ENCODE measurements around the gene CTBP2.
A peak's percentile ranks its signal among the peaks of the same experiment; 100 is the strongest.

The CTBP2 gene

GRCh38 chr10:125016611-125017202 lies 143.7 kb downstream of the CTBP2 start:
- DNase-seq: no peak

DNA sequence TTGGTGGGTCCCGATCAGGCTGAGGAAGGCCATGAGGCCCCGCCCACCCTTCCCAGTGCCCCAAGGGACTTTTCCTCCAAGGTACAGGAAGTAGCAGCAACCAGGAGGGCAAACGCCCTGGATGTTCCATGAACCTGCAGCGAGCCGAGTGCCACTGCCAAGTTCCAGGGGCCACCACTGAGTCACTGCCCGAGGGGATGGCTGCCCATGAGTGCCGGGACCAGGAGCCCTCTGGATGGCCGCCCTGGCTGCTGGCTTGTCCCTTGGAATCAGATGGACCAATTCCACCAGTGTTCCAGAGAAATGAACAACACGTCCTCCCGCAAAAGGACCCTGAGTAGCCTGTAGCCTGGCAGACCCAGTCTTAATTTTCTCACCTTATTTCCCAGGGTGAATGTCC lies 144.2 kb downstream of the CTBP2 start:
- DNase-seq: no peak

DNA sequence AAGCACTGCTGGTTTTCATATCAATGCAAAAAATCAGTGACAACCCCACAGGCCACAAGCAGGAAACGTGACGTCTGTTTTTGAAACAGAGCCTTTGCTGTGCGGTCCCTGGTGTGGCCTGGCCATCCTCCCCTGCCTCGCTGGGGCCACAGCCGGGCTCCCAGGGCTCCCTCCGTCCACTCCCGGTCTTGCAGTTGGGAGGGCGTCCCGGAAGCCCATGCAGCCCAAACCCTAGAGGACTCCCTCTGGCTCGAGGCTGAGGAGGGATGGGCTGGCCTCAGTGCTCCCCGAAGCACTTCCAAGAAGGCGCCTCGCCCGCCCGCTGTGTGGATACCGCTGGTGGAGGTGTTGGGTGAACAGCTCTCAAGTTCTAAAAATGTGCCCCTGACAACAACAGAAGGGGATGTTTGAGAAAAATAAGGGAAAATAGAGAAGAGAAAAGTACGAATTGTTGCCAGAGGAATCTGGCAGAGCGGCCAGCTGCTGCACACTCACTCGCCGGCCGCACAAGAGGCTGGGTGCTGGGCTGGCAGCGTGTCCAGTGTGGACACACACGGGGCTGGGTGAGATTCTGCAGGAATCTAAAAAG lies 144.9 kb downstream of the CTBP2 start:
- DNase-seq: peak; percentile 5

DNA sequence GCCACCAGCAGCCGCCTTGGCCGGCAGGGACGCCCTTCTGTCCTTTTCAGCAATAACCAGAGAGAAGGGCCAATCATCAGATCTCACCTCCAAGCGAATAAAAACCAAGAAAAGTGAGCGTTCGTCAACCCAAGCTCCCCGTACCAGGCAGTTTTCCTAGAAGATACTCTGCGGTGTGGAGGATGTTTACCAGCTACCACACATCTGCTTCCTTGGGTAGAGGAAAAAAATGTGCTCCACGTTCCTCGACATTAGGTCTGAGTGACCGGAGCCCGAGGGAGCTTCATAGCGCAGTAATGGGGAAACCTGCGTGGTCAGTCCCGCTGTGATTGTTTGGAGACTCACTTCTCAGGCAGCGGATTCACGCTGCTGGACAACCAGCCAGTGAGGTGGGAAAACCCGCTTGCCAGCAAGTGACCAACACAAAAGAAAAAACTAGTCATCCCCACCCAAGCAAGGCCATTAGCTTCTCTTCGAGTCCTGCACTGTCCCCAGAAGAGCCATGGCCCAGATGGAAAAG lies 145.5 kb downstream of the CTBP2 start:
- DNase-seq: no peak

- no peak for DNase-seq
Measured at GRCh38 chr10:125014086-125014830, 146.1 kb downstream of the CTBP2 start.

DNA sequence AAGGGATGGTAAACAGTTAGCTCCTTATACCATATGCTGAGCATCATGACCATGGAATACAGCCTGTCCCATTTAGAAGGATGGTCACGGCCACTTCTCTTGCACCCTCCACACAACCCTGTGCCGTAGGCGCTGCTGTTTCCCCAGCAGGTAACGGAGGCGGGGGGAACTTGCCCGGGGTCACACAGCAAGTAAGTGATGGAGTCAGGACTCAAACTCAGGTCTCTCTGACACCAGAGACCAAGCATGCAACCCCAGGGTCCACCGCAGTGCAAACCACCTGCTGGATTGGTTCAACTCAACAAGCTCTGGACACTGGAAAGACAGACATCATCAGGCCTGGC lies 146.9 kb downstream of the CTBP2 start:
- no peak for DNase-seq

GRCh38 chr10:125012851-125013528 lies 147.4 kb downstream of the CTBP2 start:
- DNase-seq: no peak

DNA sequence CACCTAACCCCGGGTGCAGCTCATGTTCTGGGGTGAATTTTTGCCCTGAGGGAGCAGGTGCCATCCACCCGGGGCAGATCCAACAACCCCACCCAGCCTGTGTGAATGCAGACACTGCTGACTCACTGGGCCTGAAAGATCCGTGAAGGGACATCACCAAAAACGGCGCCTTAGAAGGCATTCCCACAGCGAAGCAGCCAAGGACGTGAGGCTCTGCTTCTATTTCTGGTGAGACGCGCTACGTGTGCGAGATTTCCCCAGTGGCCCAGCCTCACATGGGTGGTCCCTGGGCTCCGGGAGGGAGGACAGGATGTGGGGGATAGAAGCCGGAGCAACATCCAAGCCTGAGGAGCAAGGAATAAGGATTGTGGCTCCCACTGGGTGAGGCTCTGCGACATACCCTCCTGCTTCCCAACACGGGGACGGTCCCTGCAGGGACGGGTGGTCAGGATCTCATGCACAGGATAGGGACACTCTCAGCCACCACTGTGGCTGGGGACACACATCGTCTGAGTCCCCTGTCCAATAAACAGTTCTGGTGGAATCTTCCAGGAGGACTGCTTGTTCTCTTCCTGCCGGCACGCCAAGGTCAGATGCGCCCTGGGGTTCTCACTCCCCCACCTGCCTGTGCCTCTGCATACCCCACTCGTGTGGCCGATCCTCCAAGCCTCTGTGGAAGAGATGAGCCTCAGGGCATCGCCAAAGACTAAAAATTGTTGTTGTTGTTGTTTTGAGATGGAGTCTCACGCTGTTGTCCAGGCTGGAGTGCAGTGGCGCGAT lies 148.2 kb downstream of the CTBP2 start:
- no peak for DNase-seq

GRCh38 chr10:125011171-125011925 lies 149.0 kb downstream of the CTBP2 start:
- DNase-seq: no peak

- no peak for DNase-seq
Measured at GRCh38 chr10:125010362-125010761, 150.0 kb downstream of the CTBP2 start.

- no peak for DNase-seq
Measured at GRCh38 chr10:125009661-125010161, 150.7 kb downstream of the CTBP2 start.

DNA sequence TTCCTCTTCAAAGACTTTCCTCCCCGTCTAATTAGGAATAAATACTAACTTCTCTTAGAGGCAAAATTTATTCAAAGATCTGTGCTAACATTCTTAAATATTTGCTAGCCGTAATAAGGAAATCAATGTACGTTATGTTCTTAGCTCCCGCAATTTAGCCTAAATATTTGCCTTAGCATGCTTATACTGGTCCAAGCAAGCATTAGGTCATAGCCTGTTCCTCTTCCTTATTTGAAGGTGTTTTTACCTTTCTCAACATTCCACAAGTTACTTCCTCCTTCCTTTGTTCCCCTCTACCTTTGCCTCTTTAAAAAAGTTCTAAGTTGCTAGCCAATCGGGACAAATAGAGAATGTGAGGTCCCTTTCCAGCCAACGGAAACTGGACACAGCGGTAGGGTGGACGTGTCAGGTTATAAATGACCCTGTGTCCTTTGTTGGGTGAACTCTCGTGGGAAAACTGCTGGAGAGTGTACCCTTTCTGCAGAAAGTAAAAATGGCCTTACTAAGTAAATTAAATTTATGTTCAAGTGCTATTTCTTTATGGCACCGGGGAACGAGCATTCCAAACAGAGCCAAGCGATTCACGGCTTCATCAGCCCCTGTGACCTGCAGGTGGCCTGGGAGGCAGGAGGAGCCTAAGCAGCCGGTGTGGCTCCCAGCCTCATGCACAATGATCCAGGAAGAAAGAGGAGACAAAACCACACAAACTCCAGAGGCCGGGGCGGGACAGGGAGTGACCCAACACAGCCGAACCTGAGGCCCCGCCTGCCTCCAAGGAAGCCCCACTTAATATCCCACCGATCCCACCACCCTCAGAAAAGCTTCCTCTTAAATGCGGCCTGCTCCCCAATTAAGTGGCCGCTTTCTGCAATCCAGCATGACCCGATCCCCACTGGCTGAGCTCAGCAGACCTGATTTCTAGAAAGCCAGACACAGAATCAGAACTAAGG lies 151.4 kb downstream of the CTBP2 start:
- no peak for DNase-seq

DNA sequence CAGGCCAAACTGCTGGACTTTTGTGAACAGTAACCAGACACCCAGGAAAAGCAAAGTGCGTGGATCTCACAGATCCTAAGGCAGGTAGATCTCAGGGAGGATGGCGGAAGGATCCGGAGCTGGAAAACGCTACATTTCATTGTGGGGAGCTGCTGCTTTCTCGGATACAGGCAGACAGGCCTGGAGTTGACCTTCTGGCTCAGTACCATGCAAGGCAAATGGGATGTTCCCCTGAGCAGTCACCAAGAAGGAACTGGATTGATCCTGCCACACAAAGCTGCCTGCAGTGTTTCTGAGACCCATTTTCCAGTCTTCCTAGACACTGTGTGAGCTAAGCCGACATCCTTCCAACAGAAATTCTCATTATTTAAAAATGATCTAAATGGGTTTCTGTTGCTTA lies 152.9 kb downstream of the CTBP2 start:
- no peak for DNase-seq

DNA sequence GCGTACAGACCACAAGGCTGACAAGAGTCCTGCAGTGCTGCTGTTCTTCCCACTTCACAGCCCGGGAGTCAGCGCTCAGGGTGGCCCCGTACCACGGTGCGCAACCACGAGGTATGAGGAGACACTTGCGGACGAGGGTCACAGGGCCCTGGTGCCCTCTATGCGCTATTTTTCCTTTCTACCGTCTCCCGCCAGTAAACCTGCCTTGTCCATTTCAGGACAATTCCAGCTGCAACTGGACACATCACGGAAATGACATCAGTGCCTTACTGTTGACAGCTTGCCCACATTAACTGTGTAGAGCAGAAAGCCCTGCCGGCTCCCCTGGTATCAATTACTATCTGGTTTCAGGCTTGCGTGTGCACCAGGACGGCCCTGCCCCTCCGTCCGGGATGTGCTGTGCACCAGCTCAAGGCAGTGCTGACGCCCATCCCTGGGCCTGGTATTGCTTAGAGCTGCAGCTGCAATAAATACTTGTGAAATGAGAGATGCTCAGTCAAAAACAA lies 153.4 kb downstream of the CTBP2 start:
- no peak for DNase-seq

DNA sequence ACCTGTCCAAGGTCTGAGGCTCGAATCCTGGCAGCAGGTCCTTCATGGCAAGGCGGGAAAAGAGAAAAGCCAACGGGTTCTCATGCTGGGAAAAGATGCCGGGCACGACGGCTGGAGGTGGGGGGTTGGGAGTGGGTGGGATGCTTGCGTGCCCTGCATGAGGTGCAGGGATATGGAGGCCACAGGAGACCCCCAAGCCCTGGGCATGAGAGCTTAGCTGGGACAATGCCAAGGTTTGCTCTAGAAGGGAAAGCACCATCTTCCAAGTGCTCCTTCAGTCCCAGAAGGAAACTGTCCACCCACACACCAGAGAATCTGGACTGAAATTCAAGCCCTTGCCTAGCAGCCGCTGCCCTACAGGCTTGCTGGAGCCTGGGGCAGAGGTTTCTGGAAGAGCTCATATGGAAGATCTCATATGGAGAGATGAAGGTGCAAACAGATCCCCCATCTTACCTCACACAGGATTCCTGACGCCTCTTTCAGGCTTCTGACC lies 154.1 kb downstream of the CTBP2 start:
- no peak for DNase-seq

GRCh38 chr10:125005312-125006187 lies 154.8 kb downstream of the CTBP2 start:
- no peak for DNase-seq

DNA sequence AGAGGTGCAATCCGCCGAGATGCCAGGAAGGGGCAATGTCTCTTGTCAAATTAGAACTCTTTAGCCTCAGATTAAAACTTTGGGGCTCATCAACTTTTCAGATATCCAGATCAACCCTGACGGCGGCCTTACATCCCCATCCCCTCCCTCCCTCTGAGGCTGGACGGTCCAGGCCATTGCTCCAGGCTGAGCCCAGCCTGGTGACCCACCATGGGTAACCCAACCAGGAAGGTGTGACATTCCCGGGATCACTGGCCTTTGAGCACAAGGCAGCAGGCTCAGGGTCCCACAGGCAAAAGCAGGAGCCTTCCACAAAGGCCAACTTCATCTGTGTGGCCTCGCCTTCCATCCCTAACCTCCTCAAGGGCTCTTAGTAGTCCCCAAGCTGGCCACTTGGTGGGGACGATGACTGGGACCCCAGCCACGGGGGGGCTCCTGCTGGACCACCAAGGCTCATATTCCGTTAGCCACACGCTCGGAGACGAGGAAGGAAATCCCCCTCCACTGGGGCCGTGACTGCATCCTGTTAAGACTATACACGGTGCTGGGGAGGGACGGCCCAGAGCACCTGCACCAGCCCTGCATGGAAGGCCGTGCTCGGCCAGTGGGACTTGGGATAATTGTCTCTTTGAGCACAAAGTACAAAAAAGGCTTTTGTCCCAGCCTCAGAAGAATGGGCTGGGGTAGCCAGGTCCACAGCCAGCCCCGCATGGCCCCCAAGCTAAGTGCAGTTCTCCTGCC lies 155.6 kb downstream of the CTBP2 start:
- no peak for DNase-seq

DNA sequence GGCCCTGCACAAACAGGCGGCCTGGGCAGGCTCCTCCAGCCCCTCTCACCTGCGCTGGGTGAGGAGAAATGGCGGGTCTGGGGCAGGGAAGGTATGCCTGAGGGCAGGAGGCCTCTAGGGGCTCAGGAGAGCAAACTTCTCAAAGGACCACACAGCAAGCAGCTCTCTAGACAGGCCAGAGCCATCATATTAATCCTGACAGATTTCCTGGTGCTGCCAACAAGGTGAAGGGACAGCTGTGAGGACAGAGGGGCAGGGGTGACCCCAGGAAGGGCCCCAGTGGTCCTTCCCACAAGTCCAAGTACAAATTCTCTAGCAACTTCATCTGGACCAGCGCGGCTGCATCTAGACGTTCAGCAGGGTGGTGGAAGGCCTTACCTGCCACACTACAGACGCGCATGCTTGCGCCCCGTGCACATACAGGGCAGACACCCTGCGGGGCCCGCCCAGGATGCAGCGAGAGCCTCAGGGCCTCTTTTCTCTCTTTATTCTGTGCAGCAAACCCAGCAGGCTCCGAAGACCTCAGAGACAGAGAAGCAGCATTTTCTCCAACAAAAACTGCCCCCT lies 156.4 kb downstream of the CTBP2 start:
- no peak for DNase-seq

Measured in CD4-positive, alpha-beta T cell treated with Interleukin-4 for 4 hours (primary cell).